GM12874 (cell line): ENCODE measurements around the gene SLC6A20.

ENCODE experiments used
- TF ChIP-seq, protein P1 (sequence below): IDR thresholded peaks from 2 replicates; pipeline ENCODE4 v1.5.1; 2011; ENCODE audit warnings: low read depth, mild to moderate bottlenecking, control low read depth, low read length, moderate library complexity; ENCODE audit not compliant: insufficient read depth

Gene SLC6A20

DNA sequence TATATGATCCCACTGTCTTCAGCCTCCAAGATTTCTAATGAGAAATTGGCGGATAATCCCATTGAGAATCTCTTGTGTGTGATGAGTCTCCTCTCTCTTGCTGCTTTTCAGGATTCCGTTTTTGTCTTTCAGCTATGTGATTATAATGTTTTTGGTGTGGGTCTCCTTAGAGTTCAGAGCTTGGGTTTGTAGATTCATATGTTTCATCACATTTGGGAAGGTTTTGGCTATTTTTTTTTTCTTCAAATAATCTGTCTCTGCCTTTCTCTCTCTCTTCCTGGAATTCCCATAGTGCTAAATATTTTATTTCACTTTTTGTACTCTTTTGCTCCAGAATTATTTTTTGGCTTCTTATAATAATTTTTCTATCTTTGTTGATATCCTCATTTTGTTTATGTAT lies 66.7 kb downstream of the SLC6A20 start:
- TF ChIP-seq, protein P1, sequence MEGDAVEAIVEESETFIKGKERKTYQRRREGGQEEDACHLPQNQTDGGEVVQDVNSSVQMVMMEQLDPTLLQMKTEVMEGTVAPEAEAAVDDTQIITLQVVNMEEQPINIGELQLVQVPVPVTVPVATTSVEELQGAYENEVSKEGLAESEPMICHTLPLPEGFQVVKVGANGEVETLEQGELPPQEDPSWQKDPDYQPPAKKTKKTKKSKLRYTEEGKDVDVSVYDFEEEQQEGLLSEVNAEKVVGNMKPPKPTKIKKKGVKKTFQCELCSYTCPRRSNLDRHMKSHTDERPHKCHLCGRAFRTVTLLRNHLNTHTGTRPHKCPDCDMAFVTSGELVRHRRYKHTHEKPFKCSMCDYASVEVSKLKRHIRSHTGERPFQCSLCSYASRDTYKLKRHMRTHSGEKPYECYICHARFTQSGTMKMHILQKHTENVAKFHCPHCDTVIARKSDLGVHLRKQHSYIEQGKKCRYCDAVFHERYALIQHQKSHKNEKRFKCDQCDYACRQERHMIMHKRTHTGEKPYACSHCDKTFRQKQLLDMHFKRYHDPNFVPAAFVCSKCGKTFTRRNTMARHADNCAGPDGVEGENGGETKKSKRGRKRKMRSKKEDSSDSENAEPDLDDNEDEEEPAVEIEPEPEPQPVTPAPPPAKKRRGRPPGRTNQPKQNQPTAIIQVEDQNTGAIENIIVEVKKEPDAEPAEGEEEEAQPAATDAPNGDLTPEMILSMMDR, result no peak

DNA sequence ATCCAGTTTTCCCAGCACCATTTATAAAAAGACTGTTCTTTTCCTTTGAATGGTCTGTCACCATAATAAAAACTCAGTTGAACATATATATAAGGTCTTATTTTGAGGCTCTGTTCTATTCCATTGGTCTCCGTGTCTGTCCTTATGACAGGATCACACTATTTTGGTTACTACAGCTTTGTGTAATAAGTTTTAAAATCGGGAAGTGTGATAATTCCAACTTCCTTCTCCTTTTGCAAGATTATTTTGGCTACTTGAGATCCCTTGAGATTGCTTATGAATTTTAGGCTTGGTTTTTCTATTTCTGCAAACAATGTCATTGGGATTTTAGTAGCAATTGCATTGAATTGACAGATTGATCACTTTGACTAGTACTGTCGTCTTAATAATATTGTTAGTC lies 71.4 kb downstream of the SLC6A20 start:
- TF ChIP-seq, protein P1, result no peak

GRCh38 chr3:45719655-45720487 lies 76.5 kb downstream of the SLC6A20 start:
- TF ChIP-seq, protein P1, result no peak

DNA sequence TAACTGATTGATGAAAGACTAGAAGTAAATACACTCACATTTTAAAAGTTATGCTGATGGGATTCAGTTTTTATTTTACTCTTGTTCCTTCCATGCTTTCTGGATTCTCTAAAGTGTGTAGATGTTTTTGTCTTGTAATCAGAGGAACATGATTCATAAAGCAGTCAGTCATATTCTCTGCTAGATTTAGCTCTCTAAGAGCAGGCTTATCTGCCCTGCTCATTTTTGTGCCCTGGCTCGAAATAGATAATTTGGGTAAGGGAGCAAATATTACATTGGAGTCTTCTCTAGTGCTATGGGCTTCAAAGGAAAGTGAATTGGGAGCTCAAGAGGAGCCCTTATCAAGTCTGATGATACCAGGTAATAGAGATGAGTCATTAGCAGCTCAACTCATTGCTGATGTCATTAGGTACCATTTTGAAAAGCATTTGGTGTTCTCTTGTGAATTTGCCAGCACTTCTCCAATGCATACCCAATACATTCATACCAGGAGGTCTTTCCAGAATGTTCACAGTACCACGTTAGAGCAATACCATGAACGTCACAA lies 79.5 kb downstream of the SLC6A20 start:
- TF ChIP-seq, protein P1, result no peak

GRCh38 chr3:45715945-45716344 lies 80.4 kb downstream of the SLC6A20 start:
- TF ChIP-seq, protein P1, result no peak

DNA sequence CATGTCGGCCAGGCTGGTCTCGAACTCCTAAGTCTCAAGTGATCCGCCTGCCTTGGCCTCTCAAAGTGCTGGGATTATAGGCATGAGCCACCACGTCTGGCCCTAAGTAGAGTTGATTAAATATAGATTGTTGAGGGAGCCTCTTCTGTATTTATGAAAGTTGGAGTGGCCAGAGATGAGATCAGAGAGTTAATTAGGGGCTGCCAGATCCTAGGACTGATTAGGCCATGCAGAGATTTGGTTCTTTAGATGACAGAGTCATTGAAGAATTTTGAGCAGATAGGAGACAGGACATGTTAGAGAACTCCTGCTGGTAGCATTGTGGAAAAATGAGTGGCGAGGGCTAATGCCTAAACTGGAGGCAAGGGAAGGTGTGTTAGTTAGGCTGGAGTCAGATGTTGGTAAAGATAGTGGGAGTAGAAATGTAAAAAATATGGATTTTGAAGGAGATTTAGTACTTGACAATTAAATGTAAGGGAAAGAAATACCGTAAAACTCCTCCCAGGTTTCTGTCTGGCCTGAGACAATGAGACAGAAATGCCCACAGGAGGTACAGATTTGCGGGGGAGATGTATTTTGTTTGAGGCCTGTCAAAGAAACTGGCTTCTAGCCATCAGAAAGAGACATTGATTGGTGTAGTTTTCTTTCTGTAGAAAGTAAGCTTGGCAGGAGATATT lies 83.8 kb downstream of the SLC6A20 start:
- TF ChIP-seq, protein P1, result no peak

DNA sequence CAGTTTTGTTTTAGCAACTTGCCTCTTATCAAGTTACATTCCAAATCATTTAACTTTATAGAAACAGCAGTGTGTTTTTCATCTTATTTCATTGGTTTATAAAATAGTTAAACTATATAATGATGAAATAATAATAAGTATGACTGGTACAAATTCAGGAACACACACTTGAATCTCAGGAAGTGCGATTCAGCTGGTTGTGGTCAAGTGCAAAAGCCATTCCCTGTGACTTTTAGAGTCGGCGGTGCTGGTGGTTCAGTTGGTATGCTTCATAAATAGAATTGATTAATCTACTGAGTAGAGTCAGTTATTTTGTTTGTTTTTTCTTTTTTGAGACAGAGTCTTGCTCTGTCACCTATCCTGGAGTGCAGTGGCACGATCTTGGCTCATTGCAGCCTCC lies 84.4 kb downstream of the SLC6A20 start:
- TF ChIP-seq, protein P1, result no peak
